ENCODE measurements around the gene CHTOP.
"Not testable (repeated sequence)": the region's sequence is repeated elsewhere in the genome, so short reads cannot be mapped to it uniquely, and the experiment has no call there.

Gene CHTOP

DNA sequence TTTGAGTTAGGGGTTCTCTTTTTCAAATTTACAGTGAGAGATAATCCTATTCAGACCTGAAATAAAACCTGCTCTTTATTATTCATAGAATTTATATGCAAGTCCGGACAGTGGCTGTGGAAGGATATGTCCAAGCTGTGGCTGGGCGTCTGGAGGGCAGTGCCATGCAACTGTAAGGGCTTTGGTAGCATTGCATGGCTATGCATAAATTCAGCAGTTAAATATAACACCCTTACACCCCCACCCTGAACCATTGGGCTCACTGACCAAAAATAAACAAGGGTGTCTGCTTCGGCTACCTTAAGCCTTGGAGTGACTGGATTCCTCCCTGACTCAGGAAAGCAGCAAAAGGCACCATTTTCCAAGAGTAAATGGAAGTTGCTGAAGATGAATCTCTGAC, 5.4 kb downstream of the CHTOP start:
- TF ChIP-seq, protein P1, sequence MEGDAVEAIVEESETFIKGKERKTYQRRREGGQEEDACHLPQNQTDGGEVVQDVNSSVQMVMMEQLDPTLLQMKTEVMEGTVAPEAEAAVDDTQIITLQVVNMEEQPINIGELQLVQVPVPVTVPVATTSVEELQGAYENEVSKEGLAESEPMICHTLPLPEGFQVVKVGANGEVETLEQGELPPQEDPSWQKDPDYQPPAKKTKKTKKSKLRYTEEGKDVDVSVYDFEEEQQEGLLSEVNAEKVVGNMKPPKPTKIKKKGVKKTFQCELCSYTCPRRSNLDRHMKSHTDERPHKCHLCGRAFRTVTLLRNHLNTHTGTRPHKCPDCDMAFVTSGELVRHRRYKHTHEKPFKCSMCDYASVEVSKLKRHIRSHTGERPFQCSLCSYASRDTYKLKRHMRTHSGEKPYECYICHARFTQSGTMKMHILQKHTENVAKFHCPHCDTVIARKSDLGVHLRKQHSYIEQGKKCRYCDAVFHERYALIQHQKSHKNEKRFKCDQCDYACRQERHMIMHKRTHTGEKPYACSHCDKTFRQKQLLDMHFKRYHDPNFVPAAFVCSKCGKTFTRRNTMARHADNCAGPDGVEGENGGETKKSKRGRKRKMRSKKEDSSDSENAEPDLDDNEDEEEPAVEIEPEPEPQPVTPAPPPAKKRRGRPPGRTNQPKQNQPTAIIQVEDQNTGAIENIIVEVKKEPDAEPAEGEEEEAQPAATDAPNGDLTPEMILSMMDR (IDR thresholded peaks at IDR 0.05; ENCODE audit: control insufficient read depth, extremely low read depth, insufficient read depth) = no peak
- no peak for DNase-seq (ENCODE audit: low read depth)

DNA sequence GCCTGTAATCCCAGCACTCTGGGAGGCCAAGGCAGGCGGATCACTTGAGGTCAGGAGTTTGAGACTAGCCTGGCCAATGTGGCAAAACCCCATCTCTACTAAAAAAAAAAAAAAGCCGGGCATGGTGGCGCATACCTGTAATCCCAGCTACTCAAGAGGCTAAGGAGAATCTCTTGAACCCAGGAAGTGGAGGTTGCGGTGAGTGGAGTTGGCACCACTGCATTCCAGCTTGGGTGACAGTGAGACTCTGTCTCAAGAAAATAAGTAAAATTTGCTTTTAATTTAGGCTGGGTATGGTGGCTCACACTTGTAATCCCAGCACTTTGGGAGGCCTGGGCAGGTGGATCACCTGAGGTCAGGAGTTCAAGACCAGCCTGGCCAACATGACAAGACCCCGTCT, 6.3 kb downstream of the CHTOP start:
- H3K4me3 ChIP-seq (ENCODE audit: low read depth, low read length) = not testable (repeated sequence)

More for the DNA sequence above, 5.4 kb downstream of the CHTOP start:
- H3K4me3 ChIP-seq (ENCODE audit: low read depth, low read length) = no peak overlapping the region

DNA sequence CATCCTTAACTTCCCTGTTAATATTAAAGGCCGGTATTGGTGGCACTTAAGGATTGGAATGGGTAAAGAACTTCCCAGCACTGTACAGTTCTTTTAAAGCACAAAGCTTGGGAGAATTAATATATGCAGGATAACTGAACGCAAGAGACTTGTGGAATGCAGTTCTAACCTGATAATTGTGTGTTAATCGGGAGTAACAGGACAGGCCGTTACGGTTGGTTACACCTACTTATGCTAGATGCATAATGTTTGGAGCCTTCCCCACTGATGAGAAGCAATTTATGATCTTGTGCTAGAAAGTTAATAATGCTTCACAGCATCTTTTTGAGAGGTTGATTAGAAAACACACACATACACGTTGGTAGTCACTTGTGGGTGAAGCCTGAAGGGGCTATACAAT, 7.0 kb downstream of the CHTOP start:
- DNase-seq (ENCODE audit: low read depth) = no peak
- H3K4me3 ChIP-seq (ENCODE audit: low read depth, low read length) = no peak overlapping the region
- TF ChIP-seq, protein P1 (IDR thresholded peaks at IDR 0.05; ENCODE audit: control insufficient read depth, extremely low read depth, insufficient read depth) = no peak

More for the DNA sequence above, 6.3 kb downstream of the CHTOP start:
- DNase-seq (ENCODE audit: low read depth) = not testable (repeated sequence)

- TF ChIP-seq, protein P1 (IDR thresholded peaks at IDR 0.05; ENCODE audit: control insufficient read depth, extremely low read depth, insufficient read depth) = no peak
- H3K4me3 ChIP-seq (ENCODE audit: low read depth, low read length) = no peak overlapping the region
- no peak for DNase-seq (ENCODE audit: low read depth)
Measured at GRCh38 chr1:153642161-153642560, 8.3 kb downstream of the CHTOP start.

- TF ChIP-seq, protein P1 (IDR thresholded peaks at IDR 0.05; ENCODE audit: control insufficient read depth, extremely low read depth, insufficient read depth) = no peak
- H3K4me3 ChIP-seq (ENCODE audit: low read depth, low read length) = no peak overlapping the region
- no peak for DNase-seq (ENCODE audit: low read depth)
Measured at GRCh38 chr1:153643100-153643499, 9.2 kb downstream of the CHTOP start.

DNA sequence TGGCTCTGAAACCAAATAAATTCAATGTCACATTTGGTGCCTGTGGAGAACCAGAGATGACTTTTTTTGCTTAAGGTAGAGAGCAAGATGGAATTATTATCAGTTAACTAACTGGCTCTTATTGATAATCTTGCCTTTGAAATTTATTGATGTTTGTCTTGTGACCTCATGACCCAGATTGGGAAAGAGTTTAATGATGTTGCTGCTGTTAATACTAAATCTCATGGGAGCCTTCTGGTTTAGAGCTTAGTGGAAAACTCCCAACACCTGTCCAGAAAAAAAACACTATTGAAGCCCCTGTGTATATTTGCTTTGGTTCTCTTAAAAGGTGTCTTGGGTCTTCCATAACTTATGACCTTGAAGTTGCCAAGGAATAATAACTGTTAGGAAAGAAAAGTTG, 9.9 kb downstream of the CHTOP start:
- TF ChIP-seq, protein P1 (IDR thresholded peaks at IDR 0.05; ENCODE audit: control insufficient read depth, extremely low read depth, insufficient read depth) = no peak
- no peak overlapping the region for H3K4me3 ChIP-seq (ENCODE audit: low read depth, low read length)
- no peak for DNase-seq (ENCODE audit: low read depth)

DNA sequence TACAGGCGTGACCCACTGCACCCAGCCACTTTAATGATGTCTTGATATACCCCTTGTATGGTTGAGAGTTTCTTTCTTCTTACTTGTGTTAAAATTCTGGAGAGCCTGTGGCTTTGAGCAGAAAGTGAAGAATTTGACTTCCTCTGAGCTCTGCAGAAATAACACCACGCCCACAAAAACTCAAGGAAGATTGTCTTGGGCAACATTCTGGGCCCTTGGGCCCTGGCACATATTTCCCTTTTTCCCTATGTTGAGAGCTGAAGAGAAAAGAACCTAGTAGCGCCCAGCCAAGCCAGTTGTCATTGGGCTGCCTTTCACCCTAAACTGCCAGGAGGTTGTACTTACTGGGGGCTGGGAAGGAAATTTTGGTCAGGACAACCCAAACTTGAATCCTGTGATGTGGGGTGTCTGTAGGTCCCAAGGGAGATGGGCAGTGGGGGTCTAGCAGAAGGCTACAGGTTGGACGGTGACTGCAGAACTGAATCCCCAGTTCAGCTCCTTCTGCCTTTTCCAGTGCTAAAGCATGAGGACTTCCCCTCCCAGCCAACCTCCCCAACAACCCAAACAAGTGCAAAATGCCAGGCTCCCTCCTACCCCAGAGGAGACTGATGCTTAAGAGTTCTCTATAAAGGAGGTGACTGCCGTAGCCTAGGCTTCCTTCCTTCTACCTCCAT, 12.9 kb downstream of the CHTOP start:
- no peak for DNase-seq (ENCODE audit: low read depth)
- no peak overlapping the region for H3K4me3 ChIP-seq (ENCODE audit: low read depth, low read length)
- TF ChIP-seq, protein P1 (IDR thresholded peaks at IDR 0.05; ENCODE audit: control insufficient read depth, extremely low read depth, insufficient read depth) = no peak

All from LNCaP clone FGC (cell line).